GM12878 (cell line): Measurements from ENCODE around the gene KLHL30.

Experiments
- CBX5 ChIP-seq: sonication (generic); IDR thresholded peaks from 2 replicates; pipeline ENCODE4 v1.6.1; 2016; ENCODE audit warnings: low read depth, moderate library complexity, mild to moderate bottlenecking, inconsistent platforms
- EGR1 ChIP-seq, 2 experiments: IDR thresholded peaks; 1 replicate in 1 of 2; 2 replicates in 1 of 2; pipeline ENCODE4 v1.6.1; 2011 to 2012; ENCODE audit warnings: low read depth in 2 of 2, low read length in 2 of 2, borderline replicate concordance in 1 of 2, mild to moderate bottlenecking in 1 of 2, moderate library complexity in 1 of 2
- GABPA ChIP-seq: IDR thresholded peaks from 2 replicates; pipeline ENCODE4 v1.6.1; 2014; ENCODE audit warnings: antibody characterized with exemption, low read depth, mild to moderate bottlenecking, inconsistent platforms
- PBX3 ChIP-seq: IDR thresholded peaks from 2 replicates; pipeline ENCODE4 v1.6.1; 2011; ENCODE audit warnings: mild to moderate bottlenecking, low read depth, low read length, moderate library complexity; ENCODE audit not compliant: insufficient replicate concordance
- RCOR1 ChIP-seq: conservative IDR thresholded peaks from 2 replicates; pipeline ENCODE4 v1.6.1; 2012; ENCODE audit warnings: low read depth, low read length, improper control_type of control experiment

GRCh38 chr2:238163481-238164198 lies 25.2 kb downstream of the KLHL30 start:
- TF ChIP-seq CBX5 (no peak), EGR1 (IDR thresholded peaks at IDR 0.05; ENCODE audit: borderline replicate concordance in 1 of 2, low read depth in 2 of 2, low read length in 2 of 2) (no peak), PBX3 (no peak), GABPA (no peak), RCOR1 (no peak)
